SK-N-SH treated with all-trans-retinoic acid at 6 μM for 48 hours (cell line): ENCODE measurements around the gene FLT4.

ENCODE experiments used
- ESRRG ChIP-seq: fragments of 250-450 bp; sonication (Bioruptor Pico); IDR thresholded peaks from 2 replicates; pipeline ENCODE4 v1.6.1; 2021; ENCODE audit warnings: mild to moderate bottlenecking
- ZC3H10 ChIP-seq: fragments of 250-450 bp; sonication (Bioruptor Pico); IDR thresholded peaks from 2 replicates; pipeline ENCODE4 v1.5.1; 2021; ENCODE audit warnings: mild to moderate bottlenecking, moderate library complexity

DNA sequence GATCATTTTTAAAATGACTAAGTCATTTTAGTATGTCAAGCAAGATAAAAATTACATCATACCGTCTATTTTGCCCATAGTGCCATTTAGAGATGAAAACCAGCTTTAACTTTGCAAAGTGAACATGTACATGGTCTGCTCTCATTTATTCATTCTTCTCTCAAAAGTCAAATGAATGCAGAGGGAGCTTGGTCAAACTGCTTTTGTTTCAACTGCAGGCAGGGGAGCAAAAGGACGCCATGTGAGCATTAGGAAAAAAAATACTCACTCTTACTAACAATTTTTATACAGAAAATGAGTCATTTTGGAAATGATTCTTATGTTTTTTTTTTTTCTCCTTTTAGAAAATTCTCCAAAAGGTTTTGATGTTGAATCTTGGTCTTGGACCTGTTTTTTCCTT lies 73.8 kb downstream of the FLT4 start:
- no peak for TF ChIP-seq ZC3H10 (CRISPR knock-in tag)
- TF ChIP-seq ESRRG: no peak
